Fibroblast of skin of left biceps (primary cell): ENCODE results near the gene PDCD2.
"Not testable (repeated sequence)": the region's sequence is repeated elsewhere in the genome, so short reads cannot be mapped to it uniquely, and the experiment has no call there.

Experiments
- DNase-seq, 2 experiments: peaks; one replicate each; pipeline ENCODE4 v3.0.0-alpha.2; 2013; ENCODE audit warnings: low read depth in 2 of 2

Gene PDCD2

DNA sequence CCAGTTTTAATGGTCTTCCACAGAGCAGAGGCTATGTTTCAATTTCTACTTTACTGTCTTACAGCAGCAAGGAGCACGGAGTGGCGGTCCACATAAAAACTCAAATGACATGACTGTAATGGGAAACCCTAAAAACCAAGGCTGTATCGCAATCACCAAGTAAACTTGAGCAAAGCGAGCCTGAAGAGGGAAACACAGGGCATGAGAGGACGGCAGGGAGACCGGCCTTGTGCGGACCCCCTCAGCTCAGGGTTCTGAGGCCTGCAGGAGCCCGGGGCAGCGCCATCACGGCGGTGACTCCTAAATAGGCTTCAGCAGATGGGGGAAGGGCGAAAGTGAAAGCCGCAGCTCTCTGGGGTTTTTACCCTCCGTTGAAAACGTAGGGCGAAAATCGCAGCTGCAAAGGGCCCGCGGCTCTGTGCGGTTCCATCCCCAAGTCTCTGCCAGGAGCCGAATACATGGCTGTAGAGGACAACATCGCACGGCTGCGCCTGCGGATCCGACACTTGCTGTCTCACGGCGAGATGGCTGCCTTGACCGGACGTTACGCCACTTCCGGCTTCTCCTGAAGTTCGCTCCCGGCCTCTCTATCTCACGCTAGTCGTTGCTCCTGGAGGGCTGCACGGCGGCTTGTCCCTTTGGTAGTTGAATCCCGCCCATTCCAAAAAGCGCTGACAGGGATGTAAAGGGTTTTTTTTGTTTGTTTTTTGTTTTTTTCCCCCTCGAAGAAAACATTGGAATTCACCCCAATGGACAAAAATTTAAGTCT, 31.5 kb downstream of the PDCD2 start, which contains the start of gene PSMB1:
Gene PSMB1, minus strand, starts transcription at position 543 of the 769 bp plus-strand sequence. Its CDS starts 65 bp downstream, at position 478.
- DNase-seq: peak; percentile 71 to 80

DNA sequence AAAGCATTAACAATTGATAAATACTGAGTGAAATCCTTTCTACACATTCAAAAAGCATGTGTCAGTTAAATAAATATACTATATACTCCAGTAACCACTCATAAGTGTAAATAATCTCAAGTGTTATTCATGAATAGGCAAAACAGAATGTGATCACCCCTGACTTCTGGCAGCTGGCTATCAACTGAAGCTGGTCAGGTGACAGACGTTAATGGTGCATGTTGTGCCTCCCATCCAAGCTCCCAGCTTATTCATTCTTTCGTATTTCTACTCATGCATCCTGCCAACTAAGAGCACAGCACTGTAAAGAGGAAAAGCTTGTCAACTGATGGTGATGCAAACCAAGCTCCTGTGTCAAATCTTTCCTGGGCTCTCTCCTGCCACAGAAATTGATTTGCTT, 39.0 kb downstream of the PDCD2 start:
- no peak for DNase-seq

DNA sequence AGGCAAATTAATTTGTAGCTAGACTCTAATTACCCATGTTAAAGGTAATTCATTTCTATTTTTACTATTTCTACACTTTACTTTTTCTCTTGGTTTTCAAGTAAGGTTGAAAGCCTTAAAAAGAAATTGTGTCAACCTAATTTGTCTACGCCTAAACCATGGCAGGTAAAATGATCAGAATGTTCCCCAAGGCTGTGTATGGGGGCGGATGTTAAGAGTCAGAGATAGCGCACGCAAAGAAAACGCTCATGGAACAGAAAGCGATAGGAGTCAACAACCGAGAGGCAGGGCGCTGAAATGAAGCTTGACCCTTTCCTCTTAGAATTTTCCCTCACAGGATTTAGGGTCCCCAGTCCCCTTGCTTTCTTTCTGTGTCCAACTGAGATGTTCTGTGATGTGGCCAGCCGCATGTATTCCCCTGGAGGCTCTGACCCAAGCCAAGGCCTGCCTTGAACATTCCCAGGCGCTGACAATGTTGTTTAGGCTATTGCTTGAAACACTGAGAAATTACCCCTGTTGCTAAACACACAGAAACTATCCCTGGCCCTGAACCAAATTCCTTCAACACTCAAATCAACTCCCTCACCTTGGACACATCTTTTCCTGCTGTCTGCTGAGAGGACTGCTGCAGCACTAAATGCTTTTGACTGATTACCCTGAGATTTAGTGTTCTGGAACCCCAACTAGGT, 42.3 kb downstream of the PDCD2 start:
- no peak for DNase-seq

GRCh38 chr6:170537329-170537728, 47.1 kb downstream of the PDCD2 start:
- no peak for DNase-seq

DNA sequence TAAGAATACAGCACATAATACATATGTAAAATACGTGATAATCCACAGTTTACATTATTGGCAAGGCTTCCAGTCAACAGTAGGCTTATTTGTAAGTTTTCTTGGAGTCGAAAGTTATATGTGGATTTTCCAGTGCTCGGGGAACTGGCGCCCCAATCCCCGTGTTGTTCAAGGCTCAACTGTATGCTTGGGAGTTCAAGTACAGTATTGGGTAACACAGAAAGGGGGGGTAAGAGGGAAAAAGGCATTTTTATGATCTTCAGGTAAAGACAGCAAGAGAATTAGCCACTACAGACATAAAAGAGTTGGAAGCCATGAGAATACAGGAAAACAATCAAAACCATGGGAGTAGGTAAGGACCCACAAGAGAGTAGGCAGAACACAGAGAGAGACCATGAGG, 47.8 kb downstream of the PDCD2 start:
- DNase-seq: no peak

- no peak for DNase-seq
These were observed 49.4 kb downstream of the PDCD2 start for GRCh38 chr6:170535004-170535403.

GRCh38 chr6:170533792-170534191, 50.6 kb downstream of the PDCD2 start:
- no peak for DNase-seq

DNA sequence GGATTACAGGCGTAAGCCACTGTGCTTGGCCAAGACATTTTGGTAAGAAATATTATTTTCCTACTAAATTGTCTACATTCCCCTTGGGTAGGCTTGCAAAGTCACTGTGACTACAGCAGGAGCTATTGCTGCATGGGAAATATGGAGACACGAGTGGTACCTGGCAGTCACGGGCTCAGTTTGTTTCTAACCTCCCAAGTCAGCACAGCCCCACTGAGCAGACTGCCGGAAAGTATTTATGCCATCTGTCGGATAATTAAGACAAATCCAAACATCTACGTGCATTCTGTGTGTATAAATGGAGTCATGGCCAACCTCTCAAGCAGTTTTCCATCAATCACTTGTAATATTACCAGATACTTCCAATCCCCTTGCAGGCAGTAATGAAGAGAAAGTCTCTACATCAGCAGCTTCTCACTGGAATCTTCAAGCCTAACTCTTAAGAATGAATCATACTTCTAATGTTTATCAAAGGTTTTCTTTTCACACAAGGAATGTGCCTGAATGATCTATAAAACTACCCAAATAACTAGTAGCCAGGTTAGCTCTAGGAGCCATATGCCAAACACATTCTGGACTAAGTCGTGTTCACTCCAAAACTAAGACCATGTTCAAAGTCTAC, 51.5 kb downstream of the PDCD2 start:
- DNase-seq: no peak

DNA sequence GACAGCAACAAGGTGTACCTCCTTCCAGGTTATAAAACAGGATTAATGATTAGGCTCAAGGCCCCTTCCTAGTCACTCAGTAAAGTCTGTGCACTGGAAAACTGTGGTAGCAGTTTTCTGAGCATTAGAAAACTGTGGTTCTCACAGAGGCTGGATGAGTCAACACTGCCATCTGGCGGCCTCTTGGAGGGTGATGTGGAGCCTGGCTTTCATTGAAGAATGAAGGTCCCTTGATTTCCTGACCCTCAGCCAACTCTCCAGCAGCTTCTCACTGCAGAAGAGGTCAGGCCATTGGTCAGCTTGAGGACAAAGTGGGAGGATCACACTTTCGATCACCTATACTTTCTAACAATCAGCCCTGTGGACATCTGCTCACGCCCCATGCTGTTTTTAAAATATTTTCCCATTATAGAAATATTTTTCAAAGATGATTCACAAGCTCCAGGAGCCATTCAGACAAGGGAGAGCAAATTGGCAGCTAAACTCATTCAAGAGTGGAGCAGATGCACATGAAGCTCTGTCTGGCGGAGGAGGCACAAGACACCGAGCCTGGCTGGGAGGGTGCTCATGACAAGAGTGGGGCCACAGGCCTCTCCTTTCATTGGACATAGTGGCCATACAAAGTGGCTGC, 54.5 kb downstream of the PDCD2 start:
- DNase-seq: peak; percentile 29 to 32

- not testable (repeated sequence) for DNase-seq
These were observed 56.4 kb downstream of the PDCD2 start for GRCh38 chr6:170527995-170528394.

- no peak for DNase-seq
These were observed 58.6 kb downstream of the PDCD2 start for GRCh38 chr6:170525795-170526194.
